Measurements from ENCODE around the gene FAM81A. TPM values are rescaled to one million over a fixed set of nuclear protein-coding genes. Genes with fewer than 3 reads are reported as not detected.
"Not testable (repeated sequence)": the region's sequence is repeated elsewhere in the genome, so short reads cannot be mapped to it uniquely, and the experiment has no call there.

The FAM81A gene
- total RNA-seq (2014; rRNA removed; shearing (Covaris generic)): not detected in 2 replicates

GRCh38 chr15:59437817-59438624 is at the start of gene FAM81A:
TSS of gene FAM81A (plus strand) at chr15:59438186. CDS start at chr15:59458627, 20,441 bp downstream.
- peak; percentile 62 for DNase-seq (ENCODE audit: low spot score)

DNA sequence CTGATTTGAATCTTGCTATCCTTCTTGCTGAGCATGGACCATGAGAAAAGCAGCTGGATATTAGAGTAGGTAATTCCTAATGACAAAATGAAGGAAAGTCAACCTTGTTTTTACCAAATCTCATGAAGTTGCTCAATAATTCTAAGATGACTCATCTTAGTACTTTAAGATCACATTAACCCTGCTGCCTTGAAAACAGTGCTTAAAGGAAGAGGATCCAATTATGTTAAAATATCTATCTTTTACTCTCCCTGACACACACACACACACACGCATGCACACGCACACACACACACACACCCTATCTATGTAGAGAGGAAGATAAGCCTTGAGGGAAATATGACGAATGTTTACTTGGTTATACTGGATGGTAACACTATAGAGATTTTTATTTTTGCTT is 49.3 kb upstream of the FAM81A start:
- in situ Hi-C loops (cut with HindIII; ENCODE audit: low sequenced_read_pairs): no loop called here
- no peak for DNase-seq (ENCODE audit: low spot score)

More at GRCh38 chr15:59437817-59438624, at the start of gene FAM81A:
- in situ Hi-C loops (cut with HindIII; ENCODE audit: low sequenced_read_pairs): no loop called here

GRCh38 chr15:59392299-59392698 is 45.7 kb upstream of the FAM81A start:
- DNase-seq (ENCODE audit: low spot score): no peak
- in situ Hi-C loops (cut with HindIII; ENCODE audit: low sequenced_read_pairs): no loop called here

GRCh38 chr15:59394166-59394661 is 43.8 kb upstream of the FAM81A start:
- no peak for DNase-seq (ENCODE audit: low spot score)
- in situ Hi-C loops (cut with HindIII; ENCODE audit: low sequenced_read_pairs): no loop called here

GRCh38 chr15:59396211-59396610 is 41.8 kb upstream of the FAM81A start:
- no peak for DNase-seq (ENCODE audit: low spot score)
- in situ Hi-C loops (cut with HindIII; ENCODE audit: low sequenced_read_pairs): no loop called here

GRCh38 chr15:59396679-59397078 is 41.3 kb upstream of the FAM81A start:
- no peak for DNase-seq (ENCODE audit: low spot score)
- in situ Hi-C loops (cut with HindIII; ENCODE audit: low sequenced_read_pairs): no loop called here

DNA sequence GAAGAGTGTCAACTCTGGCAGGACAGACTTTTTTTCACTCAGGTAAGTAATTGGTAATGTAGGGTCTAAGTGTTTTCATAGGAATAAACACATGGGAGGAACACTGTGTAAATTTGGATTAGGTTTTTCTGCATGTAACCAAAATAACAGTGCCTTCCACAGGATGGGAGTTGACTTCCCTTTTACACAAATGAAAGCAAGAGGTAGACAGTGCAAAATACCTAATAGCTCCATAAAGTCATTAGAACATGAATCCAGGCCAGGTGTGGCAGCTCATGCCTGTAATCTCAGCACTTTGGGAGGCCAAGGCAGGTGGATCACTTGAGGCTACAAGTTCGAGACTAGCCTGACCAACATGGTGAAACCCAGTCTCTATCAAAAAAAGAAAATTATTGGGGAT is 39.8 kb upstream of the FAM81A start:
- no peak for DNase-seq (ENCODE audit: low spot score)
- in situ Hi-C loops (cut with HindIII; ENCODE audit: low sequenced_read_pairs): no loop called here

DNA sequence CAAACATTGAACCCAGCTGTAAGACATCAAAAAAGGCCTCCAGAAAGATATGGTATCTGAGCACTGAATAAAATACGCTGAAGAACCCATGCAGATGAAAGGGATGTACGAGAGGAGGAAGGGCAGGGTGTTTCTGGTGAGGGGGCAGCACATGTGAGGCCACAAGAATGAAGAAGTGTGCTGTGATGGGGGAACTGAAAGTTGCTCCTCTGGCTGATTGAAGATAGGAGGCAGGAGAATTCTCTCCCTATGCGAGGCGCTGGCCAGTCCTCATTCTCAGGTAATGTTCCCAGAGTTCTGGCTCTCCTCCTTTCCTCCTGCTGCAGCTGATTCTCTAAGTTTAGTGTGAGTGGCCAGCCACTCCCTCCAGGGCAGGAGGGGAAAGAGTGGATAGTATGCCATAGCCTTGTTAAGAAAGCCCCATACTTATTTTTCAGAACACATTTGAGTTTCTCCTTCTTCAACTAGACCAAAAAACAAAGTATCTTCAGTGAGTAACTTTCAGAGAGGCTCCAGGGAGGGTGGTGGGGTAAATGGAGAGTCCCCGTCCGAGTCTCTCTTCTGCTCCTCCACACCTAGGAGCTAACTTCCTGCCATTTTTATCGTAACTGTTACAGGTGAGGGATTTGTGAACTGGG is 38.4 kb upstream of the FAM81A start:
- in situ Hi-C loops (cut with HindIII; ENCODE audit: low sequenced_read_pairs): no loop called here
- DNase-seq (ENCODE audit: low spot score): no peak

DNA sequence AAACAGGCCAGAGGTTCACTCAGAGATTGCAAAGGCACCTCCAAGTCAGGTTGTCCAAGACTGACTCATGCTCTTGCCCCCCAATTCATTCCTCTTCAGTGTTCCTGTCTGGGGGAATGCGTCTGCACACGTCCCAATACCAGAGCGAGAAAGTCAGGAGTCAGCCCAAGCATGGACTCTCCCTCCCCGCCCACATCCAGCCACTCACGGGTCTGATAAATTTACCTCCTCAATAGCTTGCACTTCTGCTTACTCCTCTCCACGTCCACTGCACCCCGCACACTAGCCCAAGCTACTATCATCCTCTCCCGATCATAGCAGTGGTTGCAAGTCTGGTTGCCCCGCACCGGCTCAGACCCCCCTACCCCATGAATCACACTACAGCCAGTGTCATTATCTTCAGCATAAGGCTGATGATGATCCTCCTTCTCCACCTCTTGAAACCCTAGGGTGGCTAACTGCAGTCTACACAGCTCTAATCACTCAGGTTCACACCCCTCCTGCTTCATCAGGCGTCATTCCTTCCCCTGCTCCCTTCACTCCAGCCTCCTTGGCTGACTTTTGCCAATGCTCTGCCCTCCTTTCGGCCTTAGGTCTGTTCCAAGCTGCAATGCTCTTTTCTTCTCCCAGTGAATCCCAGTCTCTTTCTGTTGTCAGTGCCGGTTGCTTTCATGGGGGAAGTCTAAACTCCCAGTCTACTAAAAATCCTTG is 37.7 kb upstream of the FAM81A start:
- in situ Hi-C loops (cut with HindIII; ENCODE audit: low sequenced_read_pairs): no loop called here
- DNase-seq (ENCODE audit: low spot score): no peak

GRCh38 chr15:59401051-59401823 is 36.7 kb upstream of the FAM81A start:
- in situ Hi-C loops (cut with HindIII; ENCODE audit: low sequenced_read_pairs): not testable (repeated sequence)

GRCh38 chr15:59401824-59402569 is 36.0 kb upstream of the FAM81A start:
- DNase-seq (ENCODE audit: low spot score): no peak
- in situ Hi-C loops (cut with HindIII; ENCODE audit: low sequenced_read_pairs): no loop called here

More at GRCh38 chr15:59401051-59401823, 36.7 kb upstream of the FAM81A start:
- DNase-seq (ENCODE audit: low spot score): not testable (repeated sequence)

DNA sequence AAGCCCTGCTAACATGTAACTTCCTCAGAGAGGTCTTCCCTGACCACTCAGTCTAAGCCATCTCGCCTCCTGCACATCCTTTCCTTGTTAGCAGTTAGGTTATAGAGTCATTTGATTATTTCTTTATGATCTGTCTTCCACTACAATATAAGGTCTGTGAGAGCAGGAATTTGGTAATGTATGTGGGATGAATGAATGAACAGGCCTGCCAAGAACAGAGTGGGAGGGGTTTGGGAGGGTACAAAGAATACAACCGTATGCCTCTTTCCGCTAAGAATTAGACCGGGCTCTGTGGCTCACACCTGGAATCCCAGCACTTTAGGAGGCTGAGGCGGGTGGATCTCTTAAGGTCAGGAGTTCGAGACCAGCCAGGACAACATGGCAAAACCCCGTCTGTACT is 32.9 kb upstream of the FAM81A start:
- no peak for DNase-seq (ENCODE audit: low spot score)
- in situ Hi-C loops (cut with HindIII; ENCODE audit: low sequenced_read_pairs): no loop called here

- in situ Hi-C loops (cut with HindIII; ENCODE audit: low sequenced_read_pairs): no loop called here
- DNase-seq (ENCODE audit: low spot score): no peak
Observed at GRCh38 chr15:59406446-59406845, 31.5 kb upstream of the FAM81A start.

GRCh38 chr15:59407946-59408345 is 30.0 kb upstream of the FAM81A start:
- no peak for DNase-seq (ENCODE audit: low spot score)
- in situ Hi-C loops (cut with HindIII; ENCODE audit: low sequenced_read_pairs): no loop called here

- in situ Hi-C loops (cut with HindIII; ENCODE audit: low sequenced_read_pairs): no loop called here
- DNase-seq (ENCODE audit: low spot score): no peak
Observed at GRCh38 chr15:59410391-59410896, 27.5 kb upstream of the FAM81A start.

DNA sequence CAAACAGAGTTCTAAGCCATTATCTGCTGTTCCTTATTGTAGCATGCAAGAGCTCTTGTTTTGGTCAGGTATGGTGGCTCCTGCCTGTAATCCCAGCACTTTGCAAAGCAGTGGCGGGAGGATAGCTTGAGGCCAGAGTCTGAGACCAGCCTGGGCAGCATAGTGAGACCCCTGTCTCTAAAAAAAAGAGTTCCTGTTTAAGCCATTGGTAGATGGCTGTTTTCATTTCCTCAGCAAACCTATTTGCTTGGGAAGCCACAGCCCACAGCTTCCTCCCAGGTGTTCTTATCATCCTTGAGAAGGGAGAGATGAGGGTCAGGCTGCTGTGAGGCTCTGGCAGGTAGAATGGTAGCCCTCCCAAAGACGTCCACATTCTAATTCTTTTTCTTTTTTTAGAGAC is 24.4 kb upstream of the FAM81A start:
- in situ Hi-C loops (cut with HindIII; ENCODE audit: low sequenced_read_pairs): no loop called here
- DNase-seq (ENCODE audit: low spot score): no peak

DNA sequence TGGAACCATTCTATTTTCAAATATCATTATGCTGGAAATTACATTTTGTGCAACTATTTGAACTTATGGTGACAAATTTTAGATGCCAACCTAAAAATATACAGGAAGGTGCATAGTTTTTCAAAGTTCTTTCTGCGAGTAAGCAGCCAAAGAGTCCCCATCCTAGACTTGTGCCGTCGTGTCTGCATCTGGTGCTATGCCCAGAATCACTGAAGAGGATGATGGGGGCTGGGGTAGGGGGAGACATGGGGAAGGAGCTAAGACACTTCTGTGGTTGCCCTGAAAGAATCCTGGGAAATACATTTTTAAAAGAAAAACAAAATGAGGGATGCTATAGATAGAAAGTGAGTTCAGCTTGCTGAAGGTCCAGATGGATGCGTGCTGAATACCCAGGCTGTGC is 21.2 kb upstream of the FAM81A start:
- in situ Hi-C loops (cut with HindIII; ENCODE audit: low sequenced_read_pairs): no loop called here

DNA sequence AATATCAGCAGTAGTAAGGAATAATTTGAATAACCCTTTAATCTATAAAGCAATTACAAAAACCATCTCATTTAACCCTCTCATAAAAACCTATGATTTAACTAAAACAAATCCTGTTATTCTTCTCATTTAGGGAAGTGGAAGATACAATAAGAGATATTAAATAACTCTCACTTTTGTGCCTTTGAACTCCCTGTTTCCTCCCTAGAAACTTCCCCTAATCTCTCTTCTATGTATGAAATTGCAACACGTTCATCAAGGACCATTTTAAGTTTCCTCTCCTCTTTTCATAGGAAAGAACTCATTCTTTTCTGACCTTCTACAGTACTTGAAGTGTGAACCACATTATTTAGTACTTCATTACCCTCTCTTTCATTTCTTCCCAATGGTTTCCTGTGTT is 18.8 kb upstream of the FAM81A start:
- DNase-seq (ENCODE audit: low spot score): no peak
- in situ Hi-C loops (cut with HindIII; ENCODE audit: low sequenced_read_pairs): no loop called here

More for the DNA sequence above, 21.2 kb upstream of the FAM81A start:
- no peak for DNase-seq (ENCODE audit: low spot score)

Measured in G401 (cell line).